Measurements from ENCODE around the gene KHK.

The KHK gene

DNA sequence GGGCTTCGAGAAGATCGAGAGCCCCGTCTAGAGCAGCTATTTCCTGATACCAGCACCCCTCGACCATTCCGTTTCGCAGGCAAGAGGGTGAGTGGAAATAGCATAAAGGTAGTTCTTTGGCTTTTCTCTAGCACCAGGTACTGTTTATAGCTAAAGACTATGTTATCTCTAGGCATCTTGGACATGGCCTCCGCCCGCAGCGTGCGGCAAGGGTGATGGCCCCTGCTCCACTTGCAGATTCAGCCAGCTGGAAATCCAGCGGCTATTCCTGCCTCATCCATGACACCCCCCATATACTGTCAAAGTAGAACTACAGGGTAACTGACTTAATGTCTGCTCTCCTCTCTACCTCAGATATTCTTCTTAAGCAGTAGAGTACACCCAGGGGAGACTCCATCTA lies 31.9 kb upstream of the KHK start:
- no peak overlapping the region for H3K4me3 ChIP-seq (replicated peaks; ENCODE audit: low read depth, low read length)
- DNase-seq (ENCODE audit: extremely low read depth, insufficient read length), result no peak
- H3K36me3 ChIP-seq (ENCODE audit: control insufficient read depth, insufficient read depth, low read length), result peaks cover 21% of the 10 kb centered on the region
- TF ChIP-seq, protein P1, sequence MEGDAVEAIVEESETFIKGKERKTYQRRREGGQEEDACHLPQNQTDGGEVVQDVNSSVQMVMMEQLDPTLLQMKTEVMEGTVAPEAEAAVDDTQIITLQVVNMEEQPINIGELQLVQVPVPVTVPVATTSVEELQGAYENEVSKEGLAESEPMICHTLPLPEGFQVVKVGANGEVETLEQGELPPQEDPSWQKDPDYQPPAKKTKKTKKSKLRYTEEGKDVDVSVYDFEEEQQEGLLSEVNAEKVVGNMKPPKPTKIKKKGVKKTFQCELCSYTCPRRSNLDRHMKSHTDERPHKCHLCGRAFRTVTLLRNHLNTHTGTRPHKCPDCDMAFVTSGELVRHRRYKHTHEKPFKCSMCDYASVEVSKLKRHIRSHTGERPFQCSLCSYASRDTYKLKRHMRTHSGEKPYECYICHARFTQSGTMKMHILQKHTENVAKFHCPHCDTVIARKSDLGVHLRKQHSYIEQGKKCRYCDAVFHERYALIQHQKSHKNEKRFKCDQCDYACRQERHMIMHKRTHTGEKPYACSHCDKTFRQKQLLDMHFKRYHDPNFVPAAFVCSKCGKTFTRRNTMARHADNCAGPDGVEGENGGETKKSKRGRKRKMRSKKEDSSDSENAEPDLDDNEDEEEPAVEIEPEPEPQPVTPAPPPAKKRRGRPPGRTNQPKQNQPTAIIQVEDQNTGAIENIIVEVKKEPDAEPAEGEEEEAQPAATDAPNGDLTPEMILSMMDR (IDR thresholded peaks at IDR 0.05; ENCODE audit: insufficient read depth, low read length, poor library complexity, severe bottlenecking), result no peak
- no peaks in the 10 kb centered on the region for H3K27me3 ChIP-seq (replicated peaks; ENCODE audit: control insufficient read depth, insufficient read depth, low read length)

DNA sequence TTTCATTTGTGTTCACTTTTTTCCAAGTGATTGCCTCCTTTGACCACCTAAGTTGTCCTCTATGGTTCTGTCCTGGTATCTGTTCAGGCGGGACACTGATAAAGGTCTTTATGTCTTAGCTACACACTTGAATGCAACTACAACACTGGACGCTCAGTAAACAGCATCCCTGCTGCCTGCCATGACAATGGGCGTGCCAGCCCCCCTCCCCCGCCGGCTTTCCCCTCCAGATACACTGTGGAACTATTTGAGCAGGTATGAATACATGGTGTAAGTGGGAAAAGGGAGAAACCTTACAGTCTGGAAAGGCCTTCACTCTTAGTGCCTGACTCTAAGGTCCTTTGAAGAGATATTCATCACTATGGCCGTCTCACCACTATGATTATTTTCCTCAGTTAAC lies 29.4 kb upstream of the KHK start:
- TF ChIP-seq, protein P1 (IDR thresholded peaks at IDR 0.05; ENCODE audit: insufficient read depth, low read length, poor library complexity, severe bottlenecking), result no peak
- Histone ChIP-seq H3K36me3 (ENCODE audit: control insufficient read depth, insufficient read depth, low read length) (peaks cover 21% of the 10 kb centered on the region), H3K4me3 (replicated peaks; ENCODE audit: low read depth, low read length) (no peak overlapping the region), H3K27me3 (replicated peaks; ENCODE audit: control insufficient read depth, insufficient read depth, low read length) (no peaks in the 10 kb centered on the region)
- DNase-seq (ENCODE audit: extremely low read depth, insufficient read length), result no peak

DNA sequence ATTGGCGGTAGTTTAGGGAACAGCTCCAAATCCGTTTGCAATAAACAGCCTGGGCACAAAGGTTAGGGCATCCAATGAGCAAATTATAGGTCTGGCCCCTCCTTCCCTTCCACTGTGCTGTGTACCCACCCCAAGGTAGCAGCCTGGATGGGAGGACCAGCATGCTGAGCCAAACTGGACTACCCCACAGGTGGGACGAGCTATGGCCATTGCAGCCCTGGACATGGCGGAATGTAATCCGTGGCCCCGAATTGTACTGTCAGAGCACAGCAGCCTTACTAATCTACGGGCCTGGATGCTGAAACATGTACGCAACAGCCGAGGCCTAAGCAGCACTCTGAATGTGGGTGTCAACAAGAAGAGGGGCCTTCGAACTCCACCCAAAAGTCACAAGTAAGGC lies 28.4 kb upstream of the KHK start:
- no peak for DNase-seq (ENCODE audit: extremely low read depth, insufficient read length)
- TF ChIP-seq, protein P1 (IDR thresholded peaks at IDR 0.05; ENCODE audit: insufficient read depth, low read length, poor library complexity, severe bottlenecking), result no peak
- Histone ChIP-seq H3K36me3 (ENCODE audit: control insufficient read depth, insufficient read depth, low read length) (peaks cover 21% of the 10 kb centered on the region), H3K4me3 (replicated peaks; ENCODE audit: low read depth, low read length) (no peak overlapping the region), H3K27me3 (replicated peaks; ENCODE audit: control insufficient read depth, insufficient read depth, low read length) (no peaks in the 10 kb centered on the region)

DNA sequence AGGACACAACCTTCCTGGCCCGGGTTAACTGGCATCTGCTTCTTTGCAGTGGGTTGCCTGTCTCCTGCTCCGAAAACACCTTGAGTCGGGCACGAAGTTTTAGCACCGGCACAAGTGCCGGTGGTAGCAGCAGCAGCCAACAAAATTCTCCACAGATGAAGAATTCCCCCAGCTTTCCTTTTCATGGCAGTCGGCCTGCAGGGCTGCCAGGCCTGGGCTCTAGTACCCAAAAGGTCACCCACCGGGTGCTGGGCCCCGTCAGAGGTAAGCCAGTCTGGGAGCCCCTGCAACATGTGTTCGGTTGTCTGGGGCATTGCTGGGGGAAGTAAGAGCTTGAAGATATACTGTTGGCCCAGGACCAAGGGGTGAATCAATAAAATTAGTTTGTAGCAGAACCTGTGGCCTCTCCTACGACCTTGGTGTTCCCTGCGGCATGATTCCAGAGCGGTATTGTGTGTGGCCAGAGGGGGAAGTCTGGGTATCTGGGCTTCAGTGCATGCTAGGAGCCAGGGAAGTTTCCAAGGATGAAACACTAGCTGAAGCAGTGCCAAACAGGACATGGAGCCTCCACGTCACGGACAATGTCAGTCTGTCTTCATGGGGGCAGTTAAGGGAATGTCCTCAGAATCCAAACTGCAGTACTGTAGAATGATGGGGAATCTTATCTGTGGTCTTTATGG lies 27.3 kb upstream of the KHK start:
- no peak for DNase-seq (ENCODE audit: extremely low read depth, insufficient read length)
- TF ChIP-seq, protein P1 (IDR thresholded peaks at IDR 0.05; ENCODE audit: insufficient read depth, low read length, poor library complexity, severe bottlenecking), result no peak
- peaks cover 18% of the 10 kb centered on the region for H3K36me3 ChIP-seq (ENCODE audit: control insufficient read depth, insufficient read depth, low read length)
- H3K4me3 ChIP-seq (replicated peaks; ENCODE audit: low read depth, low read length), result no peak overlapping the region
- no peaks in the 10 kb centered on the region for H3K27me3 ChIP-seq (replicated peaks; ENCODE audit: control insufficient read depth, insufficient read depth, low read length)

DNA sequence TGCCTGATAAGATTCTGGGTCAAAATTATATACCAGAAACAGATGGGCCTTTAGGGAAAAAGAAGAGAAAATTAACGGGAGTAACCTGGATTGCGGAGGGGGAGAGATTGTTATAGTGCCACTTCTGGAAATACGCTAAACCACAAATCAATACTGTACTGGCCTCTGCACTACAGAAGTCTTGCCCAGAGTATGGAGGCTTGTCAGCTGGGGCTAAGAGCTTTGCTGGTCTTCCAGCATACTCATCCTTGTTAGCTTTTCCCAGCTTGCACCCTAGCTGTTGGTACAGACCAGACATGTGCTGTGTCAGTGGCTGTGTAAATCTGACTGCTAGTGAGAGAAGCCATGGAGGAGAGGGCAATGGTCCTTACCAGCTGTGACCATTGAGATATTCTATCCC lies 26.2 kb upstream of the KHK start:
- H3K36me3 ChIP-seq (ENCODE audit: control insufficient read depth, insufficient read depth, low read length), result peaks cover 15% of the 10 kb centered on the region
- TF ChIP-seq, protein P1 (IDR thresholded peaks at IDR 0.05; ENCODE audit: insufficient read depth, low read length, poor library complexity, severe bottlenecking), result no peak
- DNase-seq (ENCODE audit: extremely low read depth, insufficient read length), result no peak
- no peaks in the 10 kb centered on the region for H3K27me3 ChIP-seq (replicated peaks; ENCODE audit: control insufficient read depth, insufficient read depth, low read length)
- H3K4me3 ChIP-seq (replicated peaks; ENCODE audit: low read depth, low read length), result no peak overlapping the region

DNA sequence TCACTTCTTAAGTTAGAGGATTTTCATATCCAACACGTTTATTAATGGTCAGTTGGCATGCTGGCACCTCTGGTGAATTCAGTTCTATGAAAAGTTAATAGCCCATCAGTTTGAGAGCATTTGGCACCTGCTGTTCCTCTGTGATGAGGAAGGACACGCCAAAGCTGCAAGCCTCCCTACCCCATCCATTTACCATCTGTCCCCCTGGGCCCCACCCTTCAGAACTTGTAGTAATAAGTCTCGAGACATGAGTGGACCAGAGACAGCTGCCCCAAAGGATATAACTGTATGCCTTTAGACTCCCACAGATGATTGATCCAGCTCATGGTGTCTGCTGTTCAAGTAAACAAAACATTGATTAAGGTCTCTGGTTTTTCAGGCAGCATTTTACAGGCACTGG lies 21.4 kb upstream of the KHK start:
- peaks cover 21% of the 10 kb centered on the region for H3K36me3 ChIP-seq (ENCODE audit: control insufficient read depth, insufficient read depth, low read length)
- TF ChIP-seq, protein P1 (IDR thresholded peaks at IDR 0.05; ENCODE audit: insufficient read depth, low read length, poor library complexity, severe bottlenecking), result no peak
- H3K4me3 ChIP-seq (replicated peaks; ENCODE audit: low read depth, low read length), result no peak overlapping the region
- DNase-seq (ENCODE audit: extremely low read depth, insufficient read length), result no peak
- no peaks in the 10 kb centered on the region for H3K27me3 ChIP-seq (replicated peaks; ENCODE audit: control insufficient read depth, insufficient read depth, low read length)

Data from GM06990 (cell line).